Bone marrow (tissue), 2 donors: ENCODE data around the gene REXO5.
"Not testable (repeated sequence)": the region's sequence is repeated elsewhere in the genome, so short reads cannot be mapped to it uniquely, and the experiment has no call there.

Experiments used
- DNase-seq, 2 donors: peaks; one replicate each; lab custom pipeline; 2025; lab: John Stamatoyannopoulos, UW

The REXO5 gene

DNA sequence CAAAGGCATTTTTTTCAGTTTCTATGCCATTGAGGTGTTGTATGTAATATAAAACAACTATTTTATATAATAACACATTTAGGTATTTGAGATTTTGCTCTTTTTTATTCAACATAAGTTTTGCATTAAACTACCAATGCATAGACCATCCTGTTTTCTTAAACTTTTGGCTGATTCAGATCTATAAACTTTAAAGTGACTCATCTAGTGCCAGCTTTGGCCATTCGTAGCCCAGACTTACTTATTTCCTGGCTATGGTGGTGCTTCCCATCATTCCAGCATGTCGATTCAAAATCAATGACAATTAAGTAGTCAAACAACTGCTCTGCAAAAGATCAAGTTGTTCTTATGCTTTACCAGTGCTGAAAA, 3.2 kb upstream of the REXO5 start:
- no peak for DNase-seq

GRCh38 chr16:20803561-20804214, 2.6 kb upstream of the REXO5 start:
- DNase-seq: no peak

DNA sequence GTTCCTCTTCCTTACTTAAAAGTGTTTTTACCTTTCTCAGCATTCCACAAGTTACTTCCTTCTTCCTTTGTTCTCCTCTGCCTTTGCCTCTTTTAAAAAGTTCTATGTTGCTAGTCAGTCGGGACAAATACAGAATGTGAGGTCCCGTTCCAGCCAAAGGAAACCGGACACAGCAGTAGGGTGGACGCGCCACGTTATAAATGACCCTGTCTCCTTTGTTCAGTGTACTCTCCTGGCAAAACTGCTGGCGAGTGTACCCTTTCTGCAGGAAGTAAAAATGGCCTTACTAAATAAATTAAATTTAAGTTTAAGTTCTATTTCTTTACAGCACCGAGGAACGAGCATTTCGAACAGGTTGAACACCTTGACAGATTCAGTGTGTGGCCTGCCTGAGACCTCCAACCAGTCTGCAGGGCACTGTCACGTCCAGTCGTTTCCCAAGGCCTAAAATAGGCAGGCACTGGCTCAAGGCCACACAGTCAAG, 601 bp upstream of the REXO5 start:
- not testable (repeated sequence) for DNase-seq

DNA sequence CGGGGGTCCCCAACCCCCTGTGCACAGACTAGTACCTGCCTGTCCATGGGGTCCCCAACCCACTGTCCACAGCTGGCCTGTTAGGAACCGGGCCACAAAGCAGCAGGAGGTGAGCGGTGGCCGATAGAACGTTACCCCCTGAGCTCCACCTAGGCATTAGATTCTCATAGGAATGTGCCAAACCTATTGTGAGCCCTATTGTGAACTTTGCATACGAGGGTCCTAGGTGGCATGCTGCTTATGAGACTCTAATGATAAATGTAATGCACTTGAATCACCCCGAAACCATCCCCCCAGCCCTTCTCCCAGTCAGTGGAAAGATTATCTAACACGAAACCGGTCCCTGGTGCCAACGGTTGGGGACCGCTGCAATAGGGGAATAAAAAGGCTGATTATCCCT, 1.5 kb downstream of the REXO5 start:
- DNase-seq: no peak

GRCh38 chr16:20811889-20812439, 5.6 kb downstream of the REXO5 start:
- no peak for DNase-seq

DNA sequence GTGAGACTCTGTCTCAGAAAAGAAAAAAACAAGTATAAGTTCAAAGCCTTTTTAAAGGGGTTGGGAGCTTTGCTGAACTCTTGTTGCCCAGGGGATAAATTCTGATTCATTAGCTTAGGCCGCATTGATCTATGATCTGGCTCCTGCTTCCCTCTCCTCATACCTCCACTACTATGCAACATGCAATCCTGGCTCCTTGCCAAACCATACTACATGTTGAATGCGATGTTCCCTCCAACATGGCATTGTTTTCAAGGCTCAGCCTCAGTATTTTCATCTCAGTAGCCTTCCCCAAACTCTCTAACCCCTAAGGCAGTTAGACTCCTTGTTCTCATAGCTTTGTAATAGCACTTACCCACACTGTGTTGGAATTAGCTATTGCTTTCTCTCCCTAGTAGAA, 6.2 kb downstream of the REXO5 start:
- DNase-seq: no peak

DNA sequence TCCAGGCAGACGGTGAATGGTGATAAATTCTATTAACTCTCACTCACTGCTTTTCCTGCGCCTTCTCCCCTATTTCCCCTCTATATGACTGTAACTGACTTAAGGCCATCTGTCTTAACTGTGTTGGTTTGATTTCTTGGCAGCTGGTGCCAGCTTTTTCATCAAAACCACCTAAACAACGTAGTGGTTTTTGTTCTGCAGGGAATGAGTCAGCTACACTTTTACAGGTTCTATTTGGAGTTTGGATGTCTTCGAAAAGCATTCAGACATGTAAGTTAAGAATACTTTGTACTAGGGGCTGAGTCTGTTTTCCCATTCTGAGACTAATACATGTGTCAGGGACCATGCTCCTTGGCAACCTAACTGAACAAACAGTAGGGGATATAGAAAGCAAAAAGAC, 8.5 kb downstream of the REXO5 start:
- DNase-seq: peak in 1 of 2 donors; percentile 85

- no peak for DNase-seq
These were observed 12.7 kb downstream of the REXO5 start for GRCh38 chr16:20818929-20819585.

DNA sequence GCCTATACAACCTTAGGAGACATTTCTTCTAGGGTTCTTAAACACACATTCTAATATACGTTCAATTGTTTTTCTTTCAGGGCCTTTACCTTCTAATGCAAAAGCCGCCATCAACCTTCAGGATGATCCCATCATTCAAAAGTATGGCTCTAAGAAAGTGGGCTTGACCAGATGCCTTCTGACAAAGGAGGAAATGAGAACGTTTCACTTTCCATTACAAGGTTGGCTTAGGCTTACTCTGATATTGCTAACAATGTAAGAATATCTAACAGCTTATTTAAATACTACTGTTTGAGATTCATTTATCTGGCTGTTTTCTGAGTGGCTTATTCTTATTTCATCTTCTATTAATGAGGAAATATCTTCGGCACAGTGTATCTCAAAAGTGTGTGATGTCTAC, 15.4 kb downstream of the REXO5 start:
- no peak for DNase-seq

- DNase-seq: peak in 1 of 2 donors; percentile 27
These were observed 16.4 kb downstream of the REXO5 start for GRCh38 chr16:20822521-20823325.

GRCh38 chr16:20826039-20826566, 19.8 kb downstream of the REXO5 start:
- DNase-seq: no peak

DNA sequence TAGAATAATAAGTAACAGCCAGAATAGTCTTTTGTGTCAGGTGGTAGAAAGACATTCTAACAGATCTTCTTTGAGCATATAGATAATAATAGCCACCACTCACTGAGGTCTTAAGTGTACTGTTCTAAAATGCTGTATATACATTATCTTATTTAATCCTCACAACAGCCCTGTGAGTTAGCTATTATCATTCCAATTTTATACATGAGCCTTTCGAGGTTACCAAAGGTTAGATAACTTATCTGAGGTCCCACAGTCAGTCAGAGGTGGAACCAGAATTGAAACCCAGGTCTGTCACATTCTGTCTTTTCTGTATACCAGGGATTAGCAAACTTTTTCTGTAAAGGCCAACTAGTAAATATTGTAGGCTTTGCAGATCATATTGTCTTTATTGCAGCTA, 23.2 kb downstream of the REXO5 start:
- DNase-seq: no peak

GRCh38 chr16:20830372-20830771, 24.0 kb downstream of the REXO5 start:
- DNase-seq: no peak

DNA sequence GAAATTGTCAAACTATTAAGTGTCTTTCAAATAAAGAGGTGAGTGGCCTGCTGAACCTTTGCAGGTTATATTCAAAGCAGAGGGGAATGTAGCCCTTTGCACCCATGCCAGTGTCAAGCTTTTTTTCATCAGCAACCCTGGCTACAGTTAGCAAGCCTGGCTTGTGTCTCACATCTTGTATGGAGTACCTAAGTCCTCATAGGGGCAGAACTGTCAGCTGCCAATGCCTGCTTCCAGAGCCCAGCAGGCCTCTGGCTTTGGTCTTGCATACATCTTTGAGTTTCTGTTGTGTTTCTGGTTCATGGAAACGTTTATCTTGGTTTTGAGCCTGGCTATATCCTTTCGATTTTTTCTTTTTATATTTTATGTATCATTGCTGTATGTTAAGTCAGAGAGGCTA, 26.8 kb downstream of the REXO5 start:
- DNase-seq: no peak

DNA sequence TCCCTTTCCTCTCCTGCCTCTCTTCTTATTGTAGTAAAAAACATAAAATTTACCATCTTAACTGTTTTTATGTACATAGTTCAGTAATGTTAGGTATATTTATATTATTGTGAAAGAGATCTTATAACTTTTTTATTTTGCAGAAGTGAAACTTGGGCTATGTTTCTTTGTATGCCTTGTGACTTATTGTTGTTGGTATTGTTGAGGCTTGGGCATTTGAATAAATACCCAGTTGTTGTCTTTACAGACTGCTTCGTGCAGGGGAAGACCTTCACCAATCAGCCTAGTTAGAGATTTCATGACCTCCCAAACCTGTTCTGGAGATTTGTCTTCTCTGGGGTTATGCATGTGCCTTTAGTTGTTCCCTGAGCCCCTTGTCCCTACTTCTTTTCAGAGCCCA, 31.9 kb downstream of the REXO5 start:
- DNase-seq: no peak

- no peak for DNase-seq
These were observed 33.2 kb downstream of the REXO5 start for GRCh38 chr16:20839504-20839903.

- no peak for DNase-seq
These were observed 37.7 kb downstream of the REXO5 start for GRCh38 chr16:20844054-20844453.

DNA sequence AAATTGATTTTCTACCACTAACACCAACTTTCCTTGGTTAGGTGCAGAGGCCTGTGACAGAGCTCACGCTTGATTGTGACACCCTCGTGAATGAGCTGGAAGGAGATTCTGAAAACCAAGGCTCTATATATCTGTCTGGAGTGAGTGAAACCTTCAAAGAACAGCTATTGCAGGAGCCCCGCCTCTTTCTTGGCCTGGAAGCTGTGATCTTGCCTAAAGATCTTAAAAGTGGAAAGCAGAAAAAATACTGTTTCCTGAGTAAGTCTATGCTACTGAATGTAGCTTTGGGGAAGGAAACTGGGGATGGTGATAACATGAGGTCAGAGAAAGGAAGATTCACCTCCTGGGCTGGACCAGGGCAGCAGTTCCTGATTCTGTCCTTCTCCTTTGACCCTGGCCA, 38.3 kb downstream of the REXO5 start:
- peak in 1 of 2 donors; percentile 65 for DNase-seq

DNA sequence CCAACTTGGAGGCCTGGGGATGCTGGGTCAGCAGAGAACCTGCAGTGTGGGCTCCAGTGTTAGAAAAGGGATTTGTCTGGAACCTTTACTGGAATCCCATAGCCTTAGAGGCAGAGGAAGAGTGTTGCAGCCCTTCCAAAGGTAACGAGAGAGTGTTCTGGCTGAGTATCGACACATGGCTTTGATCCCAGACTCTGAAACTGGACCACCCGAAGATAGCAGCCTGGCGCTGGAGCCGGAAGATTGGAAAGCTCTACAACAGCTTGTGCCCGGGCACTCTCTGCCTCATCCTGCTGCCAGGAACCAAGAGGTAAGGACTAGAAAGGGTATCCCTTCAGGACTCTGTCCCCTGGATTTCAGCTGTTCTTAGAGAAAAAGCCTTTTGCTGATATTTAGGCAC, 39.7 kb downstream of the REXO5 start:
- DNase-seq: no peak

DNA sequence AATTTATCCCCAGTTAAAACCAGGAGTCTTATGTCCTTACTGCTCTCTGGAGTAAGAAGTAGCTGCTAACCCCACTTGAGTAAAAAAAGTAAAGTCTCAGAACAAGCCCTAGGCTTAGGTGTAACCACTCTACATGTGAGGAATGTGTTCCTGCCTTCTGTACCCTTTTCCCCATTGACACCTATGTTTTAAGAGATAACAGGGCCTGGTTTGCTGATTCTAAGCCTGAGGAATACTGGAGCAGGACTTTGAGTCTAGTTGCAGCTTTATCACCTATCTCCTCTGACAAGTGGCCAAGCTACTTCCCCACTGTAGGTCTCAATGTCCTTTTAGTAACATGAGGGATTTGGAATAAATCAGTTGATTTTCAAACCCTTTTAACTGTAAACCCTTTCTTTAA, 40.2 kb downstream of the REXO5 start:
- DNase-seq: no peak

GRCh38 chr16:20847550-20847949, 41.2 kb downstream of the REXO5 start:
- DNase-seq: no peak

- peak; percentile 21 to 54 for DNase-seq
These were observed 43.5 kb downstream of the REXO5 start for GRCh38 chr16:20849589-20850390.
